Esophagus squamous epithelium (tissue), 5 donors: ENCODE data around the gene RPH3AL. TPM values are rescaled to one million over a fixed set of nuclear protein-coding genes. Genes with fewer than 3 reads are reported as not detected.

Experiments
- DNase-seq: peaks from one replicate; lab custom pipeline; 2025; lab: John Stamatoyannopoulos, UW
- H3K27ac ChIP-seq, 4 donors: fragments of 200-600 bp; sonication (generic); one replicate each; pipeline ENCODE4 v1.5.1; 2016 to 2019; ENCODE audit warnings: mild to moderate bottlenecking in 1 of 4
- H3K27me3 ChIP-seq, 4 donors: fragments of 200-600 bp; sonication (generic); 1 replicate in 3 of 4; 2 replicates in 1 of 4; pipeline versions ENCODE4 v1.5.1 to v1.6.0; 2017 to 2021; ENCODE audit warnings: antibody characterized with exemption in 1 of 4
- H3K36me3 ChIP-seq, 3 donors: fragments of 200-600 bp; sonication (generic); one replicate each; pipeline ENCODE4 v1.5.1; 2016 to 2019
- H3K4me1 ChIP-seq, 3 donors: fragments of 200-600 bp; sonication (generic); one replicate each; pipeline ENCODE4 v1.5.1; 2017 to 2019
- H3K4me3 ChIP-seq, 4 donors: fragments of 200-600 bp; sonication (generic); 1 replicate in 3 of 4; 2 replicates in 1 of 4; pipeline ENCODE4 v1.5.1; 2016 to 2019; ENCODE audit warnings: mild to moderate bottlenecking in 2 of 4, moderate library complexity in 1 of 4
- H3K9me3 ChIP-seq, 3 donors: fragments of 200-600 bp; sonication (generic); one replicate each; pipeline ENCODE4 v1.5.1; 2016 to 2019
- POLR2A ChIP-seq, 4 donors: fragments of 450-650 bp; IDR thresholded peaks; one replicate each; pipeline ENCODE4 v1.6.1; 2017; ENCODE audit warnings: antibody characterized with exemption in 4 of 4, mild to moderate bottlenecking in 4 of 4, moderate library complexity in 3 of 4
- WGBS, 2 donors: methylation state at CpG; one replicate each; pipeline ENCODE4 v1.1.5; 2018; 5-methylcytosine and 5-hydroxymethylcytosine counted together
- intact Hi-C: fragments of 100-400 bp; cut with DNase I; formaldehyde crosslinking; loops from one replicate; pipeline ENCODE4 v1.15.0; 2022
- total RNA-seq, 4 donors: library from RNA; depleted of rRNA; stranded (reverse); fragments of >200 nt; gene quantifications; one replicate each; pipeline ENCODE4 v1.1.0, GENCODE V29; 2016
- TF ChIP-seq, protein P1 (sequence below), 6 experiments: fragments of 450-650 bp in 4 of 6; fragments of 200-600 bp in 2 of 6; sonication (generic) in 2 of 6; IDR thresholded peaks; one replicate each; pipeline ENCODE4 v1.5.1; 2016 to 2019; ENCODE audit warnings: antibody characterized with exemption in 6 of 6, mild to moderate bottlenecking in 4 of 6, moderate library complexity in 4 of 6
- donor health status: DM: yes; HTN: yes; CAD: no.

The RPH3AL gene
- total RNA-seq, 4 donors from 2014 or later, result 5.2 to 18.3 (median 7.5) TPM

DNA sequence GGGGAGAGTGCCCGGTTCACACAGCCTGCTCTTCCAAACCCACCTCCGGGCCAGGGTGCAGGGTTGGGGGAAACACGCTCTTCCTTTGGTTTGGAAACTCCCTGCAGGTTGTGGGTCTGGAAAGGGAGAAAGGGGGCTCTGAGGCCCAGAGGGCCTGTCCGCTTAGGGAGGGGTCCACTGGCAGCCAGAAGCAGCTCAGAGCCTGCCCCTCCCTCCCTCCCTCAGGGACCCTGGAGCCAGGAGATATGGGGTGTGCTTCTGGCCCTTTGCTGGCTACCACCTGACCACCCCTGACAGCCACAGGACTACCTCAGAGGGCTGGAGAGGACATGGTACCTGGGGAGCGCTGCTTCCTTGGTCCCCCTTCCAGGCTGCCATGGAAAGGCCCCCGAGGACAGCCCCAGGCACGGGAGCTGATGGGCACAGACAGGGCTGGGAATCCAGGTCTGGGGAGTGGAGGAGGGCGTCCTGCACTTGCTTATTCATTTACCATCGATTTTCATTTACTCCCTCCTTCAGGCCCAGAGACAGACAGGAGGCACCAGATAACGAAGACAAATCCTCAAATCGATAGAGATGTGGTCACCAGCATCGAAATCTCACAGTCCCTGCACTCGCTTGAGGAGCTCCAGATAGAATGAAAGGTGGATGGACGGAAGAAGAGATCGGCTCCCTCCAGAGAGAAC is 122.8 kb downstream of the RPH3AL start:
- intact Hi-C loops, result no loop called here
- no peak for DNase-seq
- H3K27ac ChIP-seq, result peak overlapping the region in 3 of 4 donors; percentile 25 to 39 (median 33)
- no peaks in the 10 kb centered on the region for H3K9me3 ChIP-seq
- 87 to 91% methylated on average over 11 to 12 of the region's 15 CpGs for WGBS, 2 donors
- H3K27me3 ChIP-seq, result no peaks in the 10 kb centered on the region
- H3K4me1 ChIP-seq, result peaks cover 3 to 26% (median 5%) of the 10 kb centered on the region in 3 donors
- no peak for TF ChIP-seq POLR2A (IDR thresholded peaks at IDR 0.05)
- TF ChIP-seq, protein P1, sequence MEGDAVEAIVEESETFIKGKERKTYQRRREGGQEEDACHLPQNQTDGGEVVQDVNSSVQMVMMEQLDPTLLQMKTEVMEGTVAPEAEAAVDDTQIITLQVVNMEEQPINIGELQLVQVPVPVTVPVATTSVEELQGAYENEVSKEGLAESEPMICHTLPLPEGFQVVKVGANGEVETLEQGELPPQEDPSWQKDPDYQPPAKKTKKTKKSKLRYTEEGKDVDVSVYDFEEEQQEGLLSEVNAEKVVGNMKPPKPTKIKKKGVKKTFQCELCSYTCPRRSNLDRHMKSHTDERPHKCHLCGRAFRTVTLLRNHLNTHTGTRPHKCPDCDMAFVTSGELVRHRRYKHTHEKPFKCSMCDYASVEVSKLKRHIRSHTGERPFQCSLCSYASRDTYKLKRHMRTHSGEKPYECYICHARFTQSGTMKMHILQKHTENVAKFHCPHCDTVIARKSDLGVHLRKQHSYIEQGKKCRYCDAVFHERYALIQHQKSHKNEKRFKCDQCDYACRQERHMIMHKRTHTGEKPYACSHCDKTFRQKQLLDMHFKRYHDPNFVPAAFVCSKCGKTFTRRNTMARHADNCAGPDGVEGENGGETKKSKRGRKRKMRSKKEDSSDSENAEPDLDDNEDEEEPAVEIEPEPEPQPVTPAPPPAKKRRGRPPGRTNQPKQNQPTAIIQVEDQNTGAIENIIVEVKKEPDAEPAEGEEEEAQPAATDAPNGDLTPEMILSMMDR (IDR thresholded peaks at IDR 0.05), result no peak
- H3K36me3 ChIP-seq, result no peaks in the 10 kb centered on the region
- no peak overlapping the region for H3K4me3 ChIP-seq

DNA sequence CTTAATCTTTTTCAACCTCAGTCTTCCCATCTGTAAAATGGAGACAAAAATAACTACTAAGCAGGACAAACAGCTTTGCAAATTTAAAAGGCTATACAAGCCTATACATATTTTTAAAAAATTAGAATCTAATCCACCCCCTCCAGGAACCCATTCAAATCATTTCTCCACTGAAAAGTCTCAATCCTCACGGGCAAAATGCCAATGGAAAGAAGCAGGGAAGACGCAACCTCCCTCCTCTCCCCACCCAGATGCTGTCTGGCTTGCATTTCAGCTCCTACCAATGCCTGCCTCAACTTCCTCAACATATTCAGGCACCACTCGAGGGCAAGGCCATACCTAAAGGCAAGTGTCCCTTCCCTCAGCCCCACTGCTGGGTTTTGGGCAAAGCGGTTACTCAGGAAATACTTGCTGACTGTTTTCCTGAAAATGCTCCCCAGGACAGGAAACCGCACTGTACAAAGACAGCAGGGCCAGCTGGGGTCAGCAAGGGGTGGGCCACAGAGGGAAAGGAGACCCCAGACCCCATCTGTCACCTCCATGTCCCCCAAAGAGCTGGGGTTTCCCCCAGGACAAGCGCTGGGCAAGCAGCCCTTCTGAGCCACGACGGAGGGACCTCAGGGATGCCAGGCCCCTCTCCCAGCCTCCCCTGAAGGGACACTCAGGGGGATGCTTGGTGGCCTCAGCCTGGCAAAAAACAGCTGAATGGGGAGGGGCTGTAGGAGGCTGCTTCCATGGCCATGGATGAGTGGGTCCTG is 123.5 kb downstream of the RPH3AL start:
- 40 to 64% methylated on average over 2 to 6 of the region's 8 CpGs for WGBS, 2 donors
- H3K9me3 ChIP-seq, result no peaks in the 10 kb centered on the region

DNA sequence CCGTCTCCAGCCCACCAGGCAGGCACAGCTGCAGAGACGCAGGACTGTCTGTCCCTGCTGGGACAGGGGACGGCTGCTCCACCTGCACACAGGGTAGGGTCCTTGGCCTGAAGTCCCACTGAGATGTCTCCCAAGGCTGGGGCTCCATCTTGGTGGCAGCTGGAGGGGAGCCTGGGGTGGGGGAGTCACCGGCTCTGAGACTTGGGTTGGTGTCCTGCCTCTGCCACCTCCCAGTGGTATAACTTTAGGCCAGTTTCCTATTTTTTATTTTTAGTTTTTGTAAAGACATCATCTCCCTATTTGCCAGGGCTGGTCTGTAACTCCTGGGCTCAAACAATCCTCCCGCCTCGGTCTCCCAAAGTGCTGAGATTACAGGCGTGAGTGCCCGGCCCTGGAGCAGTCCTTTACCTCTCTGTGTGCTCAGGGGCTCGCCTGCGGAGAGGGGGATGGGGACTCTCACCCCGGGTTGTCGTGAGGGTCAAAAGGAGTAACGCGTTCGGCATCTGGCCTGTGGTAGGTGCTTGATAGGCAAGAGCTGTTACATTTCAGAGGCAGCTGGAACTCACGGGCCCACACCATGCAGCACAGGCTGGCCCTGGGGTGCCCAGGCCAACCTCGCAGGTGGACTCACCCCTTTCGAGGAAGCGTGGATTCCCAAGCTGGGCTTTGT is 124.5 kb downstream of the RPH3AL start:
- Histone ChIP-seq H3K27ac (no peak overlapping the region), H3K27me3 (no peaks in the 10 kb centered on the region), H3K4me1 (peaks cover 3 to 20% (median 5%) of the 10 kb centered on the region in 3 donors), H3K4me3 (no peak overlapping the region), H3K9me3 (no peaks in the 10 kb centered on the region), H3K36me3 (no peaks in the 10 kb centered on the region)
- TF ChIP-seq, protein P1 (IDR thresholded peaks at IDR 0.05), result no peak
- no peak for TF ChIP-seq POLR2A (IDR thresholded peaks at IDR 0.05)
- DNase-seq, result no peak
- WGBS, 2 donors, result 74% methylated on average over 8 to 11 of the region's 19 CpGs
- intact Hi-C loops, result no loop called here

More for the DNA sequence above, 123.5 kb downstream of the RPH3AL start:
- Histone ChIP-seq H3K4me3 (no peak overlapping the region), H3K36me3 (no peaks in the 10 kb centered on the region), H3K27ac (peak overlapping the region in 3 of 4 donors; percentile 25 to 39 (median 33)), H3K4me1 (peaks cover 3 to 26% (median 5%) of the 10 kb centered on the region in 3 donors), H3K27me3 (no peaks in the 10 kb centered on the region)
- intact Hi-C loops, result no loop called here
- TF ChIP-seq, protein P1 (IDR thresholded peaks at IDR 0.05), result no peak
- no peak for TF ChIP-seq POLR2A (IDR thresholded peaks at IDR 0.05)
- no peak for DNase-seq

DNA sequence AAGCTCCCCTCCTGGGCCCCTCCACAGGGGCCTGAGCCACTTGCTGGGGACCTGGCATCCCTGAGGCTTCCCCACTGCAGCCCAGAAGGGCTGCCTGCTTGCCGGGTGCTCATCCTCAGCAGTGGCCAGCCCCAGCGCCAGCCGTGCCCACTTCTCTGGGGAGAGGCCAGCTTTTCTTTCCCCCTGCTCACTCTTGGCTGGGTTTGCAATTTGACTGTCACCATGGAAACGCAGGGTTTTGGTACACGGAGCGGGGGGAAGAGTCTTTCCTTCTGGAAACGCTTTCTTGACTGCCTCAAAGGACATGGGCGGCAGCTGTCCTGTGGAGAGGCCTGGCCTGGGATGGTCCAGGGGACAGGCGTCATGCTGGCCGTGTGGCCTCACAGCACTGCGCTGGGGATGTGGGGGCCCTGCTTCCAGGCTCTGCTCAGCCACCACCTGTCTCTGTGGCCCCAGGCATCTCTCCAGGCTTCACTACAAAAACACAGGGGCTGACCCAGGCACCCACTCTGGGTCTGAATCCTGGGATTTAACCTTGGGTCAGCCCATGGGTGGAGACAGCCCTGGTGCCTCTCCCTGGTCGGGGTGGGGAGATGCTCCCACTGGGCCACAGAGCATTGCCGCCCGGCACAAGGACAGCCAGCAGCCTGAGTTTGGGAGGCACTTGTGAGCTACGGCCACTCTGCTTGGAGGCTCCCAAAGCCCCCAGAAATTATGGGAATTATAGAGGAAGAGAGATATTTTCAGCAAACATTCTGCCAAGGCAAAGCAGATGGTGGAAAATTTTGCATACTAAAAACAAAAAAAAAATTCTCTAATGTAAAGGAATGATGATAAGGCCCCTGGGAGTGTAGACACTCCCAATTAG is 125.3 kb downstream of the RPH3AL start:
- intact Hi-C loops, result no loop called here
- no peaks in the 10 kb centered on the region for H3K9me3 ChIP-seq
- H3K4me3 ChIP-seq, result no peak overlapping the region
- DNase-seq, result no peak
- H3K4me1 ChIP-seq, result peaks cover 3 to 12% (median 5%) of the 10 kb centered on the region in 3 donors
- no peaks in the 10 kb centered on the region for H3K36me3 ChIP-seq
- WGBS, 2 donors, result 79 to 90% methylated on average over 3 to 4 of the region's 15 CpGs
- H3K27ac ChIP-seq, result no peak overlapping the region
- TF ChIP-seq, protein P1 (IDR thresholded peaks at IDR 0.05), result no peak
- no peak for TF ChIP-seq POLR2A (IDR thresholded peaks at IDR 0.05)
- H3K27me3 ChIP-seq, result no peaks in the 10 kb centered on the region
